ENCODE results near the gene PCTP.

PCTP gene

DNA sequence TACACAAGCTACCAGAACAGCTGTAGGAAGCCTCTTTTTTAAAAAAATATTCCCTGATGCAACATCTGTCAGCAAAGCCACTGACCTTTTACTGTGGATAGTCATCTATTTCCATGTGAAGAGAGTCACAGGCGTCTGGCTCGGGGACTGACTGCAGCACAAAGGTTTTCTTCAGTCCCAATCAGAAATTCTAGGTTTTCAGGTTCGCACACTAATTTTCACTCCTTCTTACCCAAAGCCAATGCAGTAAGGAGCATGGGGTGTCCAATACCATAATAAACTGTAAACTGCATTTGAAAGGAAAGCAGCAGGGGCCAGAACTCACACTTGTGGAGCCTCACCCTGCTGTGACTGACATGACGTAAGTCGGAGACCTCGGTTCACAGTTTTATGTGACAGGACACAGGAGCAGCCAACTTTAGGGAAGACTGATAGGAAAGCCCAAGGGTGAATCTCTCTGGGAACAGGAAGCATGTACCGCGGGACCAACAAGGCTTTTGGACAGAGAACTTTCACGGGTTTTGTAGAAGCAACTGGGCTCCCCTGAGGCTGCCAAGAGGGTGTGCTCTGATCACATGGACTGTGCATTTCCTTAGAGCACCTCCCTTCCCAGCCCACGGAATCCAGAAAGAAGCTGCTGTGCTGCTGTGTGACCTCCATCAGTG, 19.1 kb upstream of the PCTP start:
- TF ChIP-seq, protein P1, sequence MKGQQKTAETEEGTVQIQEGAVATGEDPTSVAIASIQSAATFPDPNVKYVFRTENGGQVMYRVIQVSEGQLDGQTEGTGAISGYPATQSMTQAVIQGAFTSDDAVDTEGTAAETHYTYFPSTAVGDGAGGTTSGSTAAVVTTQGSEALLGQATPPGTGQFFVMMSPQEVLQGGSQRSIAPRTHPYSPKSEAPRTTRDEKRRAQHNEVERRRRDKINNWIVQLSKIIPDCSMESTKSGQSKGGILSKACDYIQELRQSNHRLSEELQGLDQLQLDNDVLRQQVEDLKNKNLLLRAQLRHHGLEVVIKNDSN (IDR thresholded peaks at IDR 0.05), result peak; percentile 52; the same call in 1 of the 2 replicates
- no peak for TF ChIP-seq NFIC (IDR thresholded peaks at IDR 0.05)

DNA sequence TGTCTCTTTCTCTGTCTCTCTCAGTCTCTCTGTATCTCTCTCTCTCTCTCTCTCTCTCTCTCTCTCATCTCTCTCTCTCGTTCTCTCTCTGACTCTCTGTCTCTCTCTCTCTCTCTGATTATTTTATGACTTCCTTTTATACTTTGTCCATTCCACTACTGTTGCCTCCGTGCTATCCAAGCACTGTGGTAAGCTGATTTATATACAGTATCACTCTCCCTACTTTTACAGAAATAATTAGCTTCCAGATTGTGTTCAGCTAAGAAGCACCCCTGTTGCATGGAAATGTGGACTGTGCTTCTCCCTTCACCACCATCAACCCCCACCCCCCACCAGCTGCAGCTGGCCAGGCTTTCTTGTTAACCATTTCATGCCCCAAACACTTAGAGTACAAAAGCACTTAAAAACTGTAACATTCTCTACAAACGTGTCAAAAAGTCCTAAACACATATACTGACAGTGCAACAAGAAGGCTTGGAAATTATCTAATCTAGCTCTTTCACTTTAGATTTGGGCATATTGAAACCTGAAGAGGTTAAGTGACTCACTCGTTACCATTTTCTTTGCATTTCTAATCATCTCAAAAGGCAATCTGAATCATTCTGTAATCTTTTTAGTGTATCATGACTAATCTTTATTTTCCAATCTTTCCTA, 16.6 kb upstream of the PCTP start:
- TF ChIP-seq MAX (IDR thresholded peaks at IDR 0.05) (no peak), FOXM1 (IDR thresholded peaks at IDR 0.05; ENCODE audit: borderline replicate concordance, low read depth) (no peak), EGR1 (IDR thresholded peaks at IDR 0.05) (no peak), EP300 (IDR thresholded peaks at IDR 0.05; ENCODE audit: borderline replicate concordance) (no peak)

DNA sequence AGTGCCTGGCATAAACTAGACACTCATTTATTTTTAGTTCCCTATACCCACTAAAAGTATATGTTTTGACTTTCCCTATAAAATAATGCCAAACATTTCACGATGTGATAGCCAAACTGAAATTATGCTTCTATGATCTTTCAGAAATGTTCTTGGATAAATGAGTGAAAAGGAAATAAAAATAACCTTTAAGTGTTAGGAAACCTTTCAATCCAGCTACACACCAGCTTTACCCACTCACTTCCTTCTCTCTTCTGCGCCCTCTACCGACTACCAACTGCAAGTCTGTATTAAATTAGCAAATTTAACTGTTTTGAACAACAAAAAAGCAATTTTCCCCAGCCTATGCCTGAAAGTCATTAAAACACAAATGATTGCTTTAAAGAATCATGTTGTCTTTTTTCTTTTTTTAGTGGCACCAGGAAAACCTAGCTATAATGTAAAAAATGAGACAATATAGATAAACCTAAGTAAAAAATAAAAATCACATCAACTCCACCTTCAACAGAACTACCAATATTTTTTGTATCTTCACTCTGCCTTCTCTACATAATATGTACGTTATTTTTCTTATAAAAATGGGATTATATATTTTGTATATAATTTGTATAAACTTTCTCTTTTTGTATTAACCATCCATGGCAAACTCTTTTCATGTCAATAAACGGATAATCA, 15.0 kb upstream of the PCTP start:
- no peak for TF ChIP-seq NFIC (IDR thresholded peaks at IDR 0.05)
- TF ChIP-seq TEAD4 (IDR thresholded peaks at IDR 0.05), result no peak
- no peak for TF ChIP-seq TAF1 (IDR thresholded peaks at IDR 0.05; ENCODE audit: low read depth)
- TF ChIP-seq, protein P1 (IDR thresholded peaks at IDR 0.05), result no peak
- TF ChIP-seq REST (IDR thresholded peaks at IDR 0.05; ENCODE audit: low read depth), result no peak
- no peak for TF ChIP-seq FOXM1 (IDR thresholded peaks at IDR 0.05; ENCODE audit: borderline replicate concordance, low read depth)
- peak; percentile 37 for TF ChIP-seq RAD21 (IDR thresholded peaks at IDR 0.05; ENCODE audit: low read depth)

DNA sequence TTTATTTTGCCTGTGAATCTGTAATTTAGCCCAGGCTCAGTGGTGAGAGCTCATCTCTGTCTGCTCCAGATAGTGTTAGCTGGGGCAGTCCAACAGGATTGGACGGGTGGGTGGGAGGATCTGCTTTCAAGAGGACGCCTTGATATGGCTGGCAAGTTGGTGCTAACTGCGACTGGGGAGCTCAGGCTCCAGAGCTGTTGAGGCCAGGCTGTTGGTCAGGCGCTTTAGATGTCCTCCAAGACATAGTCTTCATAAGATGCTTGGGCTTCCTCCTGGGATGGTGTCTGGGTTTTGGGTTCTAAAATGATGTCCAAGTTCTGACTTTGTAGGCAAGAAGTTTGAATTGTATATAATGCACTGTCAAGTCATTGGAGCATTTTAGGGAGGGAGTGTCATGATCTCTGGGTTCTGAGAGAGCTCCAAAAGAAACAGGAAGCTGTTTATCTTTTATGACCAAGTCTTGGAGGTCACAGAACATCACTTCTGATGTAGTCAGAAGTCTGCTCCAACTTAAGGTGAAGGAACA, 12.8 kb upstream of the PCTP start:
- no peak for TF ChIP-seq TAF1 (IDR thresholded peaks at IDR 0.05; ENCODE audit: low read depth)

GRCh38 chr17:55740511-55741355, 10.1 kb upstream of the PCTP start:
- TF ChIP-seq TCF12 (IDR thresholded peaks at IDR 0.05; ENCODE audit: low read depth) (no peak), YY1 (IDR thresholded peaks at IDR 0.05; ENCODE audit: low read depth) (no peak), ZBTB7A (IDR thresholded peaks at IDR 0.05; ENCODE audit: low read depth) (no peak), FOXM1 (IDR thresholded peaks at IDR 0.05; ENCODE audit: borderline replicate concordance, low read depth) (no peak), EGR1 (IDR thresholded peaks at IDR 0.05) (no peak), CEBPB (IDR thresholded peaks at IDR 0.05) (no peak), RAD21 (IDR thresholded peaks at IDR 0.05; ENCODE audit: low read depth) (no peak), REST (IDR thresholded peaks at IDR 0.05; ENCODE audit: low read depth) (no peak), CREB1 (IDR thresholded peaks at IDR 0.05; ENCODE audit: low read depth) (no peak), TEAD4 (IDR thresholded peaks at IDR 0.05) (no peak), MAX (IDR thresholded peaks at IDR 0.05) (no peak), TAF1 (IDR thresholded peaks at IDR 0.05; ENCODE audit: low read depth) (no peak)

DNA sequence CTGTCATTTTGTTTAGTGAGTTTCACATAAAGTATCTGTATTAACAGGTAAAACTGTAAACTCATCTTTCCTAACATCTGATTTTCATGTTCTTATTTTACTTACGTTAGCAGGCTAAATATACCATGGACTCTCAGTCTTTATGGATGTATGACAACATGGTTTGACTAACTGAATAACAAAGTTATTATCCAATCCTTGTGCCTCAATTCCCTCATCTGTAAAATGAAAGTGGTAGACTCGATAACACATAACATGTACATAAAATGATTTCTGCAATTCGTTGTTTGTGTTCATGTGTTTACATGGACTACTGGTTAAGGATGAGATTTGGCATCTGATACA, 9.5 kb upstream of the PCTP start:
- TF ChIP-seq YY1 (IDR thresholded peaks at IDR 0.05; ENCODE audit: low read depth), result no peak
- TF ChIP-seq TCF12 (IDR thresholded peaks at IDR 0.05; ENCODE audit: low read depth), result no peak
- no peak for TF ChIP-seq TAF1 (IDR thresholded peaks at IDR 0.05; ENCODE audit: low read depth)
- no peak for TF ChIP-seq TEAD4 (IDR thresholded peaks at IDR 0.05)
- TF ChIP-seq FOXM1 (IDR thresholded peaks at IDR 0.05; ENCODE audit: borderline replicate concordance, low read depth), result no peak
- no peak for TF ChIP-seq REST (IDR thresholded peaks at IDR 0.05; ENCODE audit: low read depth)
- no peak for TF ChIP-seq CREB1 (IDR thresholded peaks at IDR 0.05; ENCODE audit: low read depth)
- no peak for TF ChIP-seq RAD21 (IDR thresholded peaks at IDR 0.05; ENCODE audit: low read depth)
